Fibroblast of peridontal ligament (primary cell): ENCODE results near the gene RASD1.
"Not testable (repeated sequence)": the region's sequence is repeated elsewhere in the genome, so short reads cannot be mapped to it uniquely, and the experiment has no call there.

Source experiments
- DNase-seq: peaks from one replicate; pipeline ENCODE4 v3.0.0-alpha.2; 2010; ENCODE audit errors: extremely low read depth

Gene RASD1

GRCh38 chr17:17497065-17497844 is 1.1 kb upstream of the RASD1 start:
- DNase-seq = no peak

- peak; percentile 25 for DNase-seq
Observed at GRCh38 chr17:17495536-17496188, 533 bp downstream of the RASD1 start.

- DNase-seq = peak; percentile 43
Observed at GRCh38 chr17:17494870-17495535, 1.2 kb downstream of the RASD1 start.

GRCh38 chr17:17494499-17494869 is 1.7 kb downstream of the RASD1 start:
- DNase-seq = peak; percentile 16

DNA sequence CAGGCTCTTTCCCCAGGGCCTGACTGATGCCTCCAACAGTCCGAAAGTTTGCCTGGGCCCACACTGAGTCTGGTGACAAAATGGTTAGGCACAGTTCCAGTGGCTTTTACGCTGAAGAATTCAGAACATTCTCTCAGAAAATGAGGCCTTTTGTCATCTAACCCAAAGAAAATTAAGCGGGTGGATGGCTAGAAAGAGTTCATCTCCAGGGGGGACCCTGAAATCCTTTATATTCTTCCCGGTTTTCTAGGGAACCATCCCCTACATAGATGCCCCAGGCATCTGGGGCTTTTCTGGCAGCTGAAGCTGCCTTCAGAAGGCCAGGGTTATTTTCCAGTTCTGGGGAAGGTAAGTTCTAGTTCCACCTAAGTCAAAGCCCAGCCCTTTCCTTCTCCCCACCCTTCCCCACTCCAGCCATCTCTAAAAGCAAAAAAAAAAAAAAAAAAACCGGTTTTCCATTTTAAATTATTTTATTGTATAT is 2.2 kb downstream of the RASD1 start:
- DNase-seq = no peak

- DNase-seq = no peak
Observed at GRCh38 chr17:17493249-17493985, 2.8 kb downstream of the RASD1 start.

DNA sequence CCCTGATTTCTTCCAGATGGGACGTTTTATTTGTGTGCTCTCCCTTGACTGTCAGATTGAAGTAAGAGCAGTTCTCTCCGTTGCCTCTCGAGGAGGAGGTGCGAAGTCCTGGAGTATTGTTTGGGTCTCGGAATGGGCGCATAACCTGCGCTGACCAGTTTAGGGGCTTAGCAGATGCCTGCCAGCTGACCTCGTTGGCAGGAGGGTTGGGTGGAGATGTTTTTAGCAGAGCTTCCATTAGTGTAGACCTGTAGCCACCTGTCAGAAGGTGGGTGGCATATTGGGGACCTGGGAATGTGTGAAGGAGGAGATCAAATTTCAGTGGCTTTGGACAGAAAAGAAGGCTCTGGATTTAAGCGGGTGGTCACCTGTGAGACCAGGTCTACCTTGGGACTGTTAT is 3.6 kb downstream of the RASD1 start:
- DNase-seq = no peak

DNA sequence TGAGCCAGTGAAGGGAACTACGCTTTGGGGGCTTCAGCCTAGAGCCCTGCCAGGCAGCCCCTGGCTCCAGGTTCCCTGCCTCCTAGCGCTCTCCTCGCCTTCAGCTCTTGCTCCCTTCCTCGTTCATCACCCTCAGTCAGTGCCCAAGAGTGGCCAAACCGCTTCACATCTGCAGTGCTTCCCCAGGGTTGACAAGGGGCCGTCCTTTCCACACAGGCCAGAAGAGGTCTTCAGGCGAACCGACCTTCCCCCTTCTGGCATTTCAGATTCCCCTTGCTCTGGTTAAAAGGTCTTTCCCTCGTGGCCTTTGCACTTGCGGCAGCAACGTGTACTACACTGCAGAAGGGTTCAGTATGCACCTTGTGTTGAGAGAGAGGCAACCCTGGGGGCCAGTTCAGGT is 4.1 kb downstream of the RASD1 start:
- DNase-seq = no peak

DNA sequence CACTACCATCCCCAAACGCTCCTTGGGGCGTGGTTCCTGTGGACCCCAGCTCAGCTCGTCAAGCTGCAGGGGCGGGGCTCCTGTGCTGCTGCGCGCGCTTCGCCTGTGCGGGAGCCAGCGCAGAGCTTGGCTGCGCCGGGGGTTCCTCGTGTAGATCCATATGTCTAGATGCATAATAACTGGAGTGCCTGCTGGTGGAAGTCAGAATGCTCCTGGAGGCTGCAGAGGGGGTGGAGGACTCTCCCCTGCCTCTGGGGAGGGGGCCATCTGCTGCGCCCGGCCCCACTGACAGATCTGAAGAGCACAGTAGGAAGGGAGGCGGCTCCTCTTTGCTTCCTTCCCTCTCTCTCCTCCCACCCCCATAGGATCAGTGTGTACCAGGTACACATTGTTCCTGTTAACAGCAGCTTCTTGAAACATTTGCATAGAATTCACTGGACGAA is 4.6 kb downstream of the RASD1 start:
- no peak for DNase-seq

DNA sequence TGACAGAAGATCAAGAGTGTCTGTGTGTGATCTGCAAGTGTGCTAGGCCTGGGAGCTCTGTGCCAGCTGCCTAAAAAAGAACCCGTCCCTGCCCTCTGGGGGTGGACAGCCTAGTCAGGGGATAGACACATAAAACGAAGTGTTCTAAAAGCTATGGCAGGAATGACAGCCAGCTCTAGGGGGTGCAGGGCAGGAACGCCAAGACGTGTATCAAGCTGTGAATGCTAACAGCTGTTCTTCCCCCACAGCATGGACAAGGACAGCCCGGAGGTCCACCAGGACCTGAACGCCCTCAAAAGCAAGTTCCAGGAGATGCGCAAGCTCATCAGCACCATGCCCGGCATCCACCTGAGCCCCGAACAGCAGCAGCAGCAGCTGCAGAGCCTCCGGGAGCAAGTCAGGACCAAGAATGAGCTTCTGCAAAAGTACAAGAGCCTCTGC is 5.1 kb downstream of the RASD1 start:
- DNase-seq = no peak

- no peak for DNase-seq
Observed at GRCh38 chr17:17487998-17488397, 8.2 kb downstream of the RASD1 start.

- DNase-seq = not testable (repeated sequence)
Observed at GRCh38 chr17:17486416-17486815, 9.8 kb downstream of the RASD1 start.

- DNase-seq = no peak
Observed at GRCh38 chr17:17485420-17485819, 10.8 kb downstream of the RASD1 start.

DNA sequence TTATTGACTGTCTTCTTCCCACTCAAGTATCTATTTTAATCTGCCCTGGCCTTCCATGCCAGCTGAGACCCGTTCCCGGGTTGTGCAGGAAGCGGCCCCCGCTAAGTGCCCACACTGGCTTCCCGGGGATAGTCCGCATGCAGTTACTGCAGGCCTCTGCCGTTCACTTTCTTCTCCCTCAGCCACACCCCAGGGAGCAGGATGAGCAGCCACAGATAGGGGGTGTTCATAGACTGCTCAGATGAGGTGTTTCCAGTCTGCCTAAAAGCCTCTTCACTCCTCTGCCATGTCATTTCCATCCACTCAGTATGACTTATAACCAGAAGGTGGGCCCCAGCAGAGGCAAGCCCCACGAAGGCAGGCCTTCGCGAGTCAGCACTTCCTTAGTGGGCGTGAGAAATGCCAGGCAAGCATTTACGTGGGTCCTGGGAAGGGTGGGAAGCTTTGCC is 11.7 kb downstream of the RASD1 start:
- DNase-seq = no peak

- no peak for DNase-seq
Observed at GRCh38 chr17:17481860-17482259, 14.3 kb downstream of the RASD1 start.

- DNase-seq = no peak
Observed at GRCh38 chr17:17480593-17481148, 15.5 kb downstream of the RASD1 start.

- no peak for DNase-seq
Observed at GRCh38 chr17:17479209-17479608, 17.0 kb downstream of the RASD1 start.

GRCh38 chr17:17476865-17477467 is 19.2 kb downstream of the RASD1 start, which contains the start of gene MED9:
MED9 (plus strand) TSS chr17:17477000; CDS start chr17:17477042, 42 bp downstream.
- peak; percentile 88 for DNase-seq

DNA sequence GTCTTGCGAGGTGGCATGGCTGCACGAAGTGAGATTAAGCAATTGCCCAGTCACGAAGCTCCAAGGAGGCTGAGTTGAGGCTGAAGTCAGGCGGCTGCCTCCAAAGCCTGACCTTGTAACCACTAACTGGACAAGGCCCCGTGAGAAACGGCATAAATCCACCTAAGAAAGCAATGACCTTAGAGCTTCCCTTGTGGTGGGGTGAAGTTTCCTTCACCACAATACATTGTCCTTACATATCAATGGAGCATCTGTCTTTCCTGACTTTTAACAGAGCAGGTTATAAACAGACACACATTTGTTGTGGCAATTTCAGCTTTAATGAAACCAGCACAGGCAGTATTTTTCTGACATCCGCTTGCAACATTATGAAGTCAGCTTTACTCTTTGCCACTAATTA is 21.9 kb downstream of the RASD1 start:
- DNase-seq = no peak

DNA sequence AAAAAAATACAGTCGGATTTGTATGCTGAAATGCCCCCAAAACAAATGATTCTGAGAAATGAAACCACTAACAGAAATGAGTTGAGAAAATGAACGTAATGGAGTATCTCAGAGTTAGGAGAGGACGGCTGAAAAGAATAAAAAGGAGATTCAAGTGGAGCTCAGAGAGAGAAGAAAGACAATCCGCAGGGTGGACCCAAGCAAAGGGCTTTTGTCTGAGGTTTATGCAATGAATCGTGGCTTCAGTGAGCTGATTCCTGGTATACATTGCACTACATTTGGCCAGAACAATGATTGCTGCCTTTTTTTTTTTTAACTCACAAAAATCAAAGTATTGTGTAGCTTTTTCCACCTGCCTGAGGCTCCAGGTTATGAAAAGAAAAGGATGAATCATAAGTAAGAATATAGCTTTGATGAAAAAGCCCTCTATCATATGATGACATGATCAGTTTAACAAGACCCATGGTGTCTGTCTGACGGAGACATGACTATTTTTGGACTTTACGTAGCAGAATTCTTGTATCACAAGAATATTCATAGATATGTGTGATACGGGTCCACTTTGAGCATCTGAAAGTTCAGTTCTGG is 23.8 kb downstream of the RASD1 start:
- DNase-seq = peak; percentile 7

DNA sequence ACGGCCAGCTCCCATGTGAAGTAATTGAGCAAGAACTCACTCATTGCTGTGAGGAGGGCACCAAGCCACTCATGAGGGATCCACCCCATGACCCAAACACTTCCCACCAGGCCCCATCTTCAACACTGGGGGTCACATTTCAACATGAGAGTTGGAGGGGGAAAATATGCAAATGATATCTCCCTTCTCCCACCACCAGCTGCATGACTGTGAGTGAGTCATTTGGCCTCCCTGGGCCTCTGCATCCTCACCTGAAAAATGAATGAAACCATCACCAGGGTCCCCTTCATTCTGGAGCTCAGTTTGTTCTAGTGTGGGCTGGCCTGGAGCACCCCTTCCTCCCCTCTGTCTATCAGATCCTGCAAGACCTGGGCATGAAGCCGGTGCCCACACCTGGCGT is 26.2 kb downstream of the RASD1 start:
- no peak for DNase-seq
